SK-N-SH (cell line): ENCODE results near the gene IL17RB. TPM values are rescaled to one million over a fixed set of nuclear protein-coding genes. Genes with fewer than 3 reads are reported as not detected.

Experiments used
- CTCF ChIA-PET: fragments of 300-600, 350-600 bp; formaldehyde crosslinking; extraction: SDS; loops from one replicate; lab custom pipeline; 2021; lab: Yijun Ruan, JAX
- POLR2A ChIA-PET: fragments of 350-600 bp; sonication (Branson Sonifier 250); formaldehyde crosslinking; extraction: SDS; loops from one replicate; lab custom pipeline; 2020; ENCODE audit warnings: antibody characterized with exemption, inconsistent platforms; lab: Yijun Ruan, JAX
- DNase-seq: peaks from one replicate; pipeline ENCODE4 v3.0.0; 2012
- H2AFZ ChIP-seq: fragments of 200-600 bp; sonication (generic); 2 replicates; pipeline ENCODE4 v1.8.1; 2016; ENCODE audit warnings: antibody characterized with exemption, mild to moderate bottlenecking, low read depth
- H3F3A ChIP-seq: fragments of 200-600 bp; sonication (generic); replicated peaks from 2 replicates; pipeline ENCODE3; 2016; ENCODE audit warnings: antibody characterized with exemption, mild to moderate bottlenecking; ENCODE audit not compliant: insufficient read depth
- H3K27ac ChIP-seq, 2 experiments: fragments of 200-500 bp in 1 of 2; fragments of 200-600 bp in 1 of 2; sonication (Bioruptor generic) in 1 of 2; sonication (generic), shearing (Covaris generic) in 1 of 2; 2 replicates each; pipeline versions ENCODE4 v1.5.1 to v1.6.1; 2014 to 2016; ENCODE audit warnings: low read depth in 2 of 2, inconsistent platforms in 1 of 2, low read length in 1 of 2, mild to moderate bottlenecking in 1 of 2, mixed read lengths in 1 of 2
- H3K27me3 ChIP-seq: fragments of 200-600 bp; sonication (generic), shearing (Covaris generic); 2 replicates; pipeline ENCODE4 v1.6.1; 2016; ENCODE audit warnings: mixed run types; ENCODE audit not compliant: insufficient read depth
- H3K36me3 ChIP-seq, 2 experiments: fragments of 200-500 bp in 1 of 2; fragments of 200-600 bp in 1 of 2; sonication (Bioruptor generic) in 1 of 2; sonication (generic) in 1 of 2; replicated peaks in 1 of 2; 2 replicates each; pipeline versions ENCODE3 to v1.5.1; 2014 to 2016; ENCODE audit warnings: low read length in 1 of 2, mild to moderate bottlenecking in 1 of 2; ENCODE audit not compliant: insufficient read depth in 2 of 2, control insufficient read depth in 1 of 2
- H3K4me1 ChIP-seq, 2 experiments: fragments of 200-500 bp in 1 of 2; fragments of 200-600 bp in 1 of 2; sonication (Bioruptor generic) in 1 of 2; sonication (generic), shearing (Covaris generic) in 1 of 2; 2 replicates each; pipeline versions ENCODE4 v1.5.1 to v1.6.1; 2014 to 2016; ENCODE audit warnings: low read depth in 1 of 2, low read length in 1 of 2, mixed run types in 1 of 2; ENCODE audit not compliant: insufficient read depth in 2 of 2, control insufficient read depth in 1 of 2
- H3K4me2 ChIP-seq: fragments of 200-600 bp; sonication (generic), shearing (Covaris generic); 2 replicates; pipeline ENCODE4 v1.6.1; 2017; ENCODE audit warnings: mixed run types
- H3K4me3 ChIP-seq, 2 experiments: fragments of 200-500 bp in 1 of 2; fragments of 200-600 bp in 1 of 2; sonication (Bioruptor generic) in 1 of 2; sonication (generic), shearing (Covaris generic) in 1 of 2; 2 replicates each; pipeline versions ENCODE4 v1.5.1 to v1.8.1; 2014 to 2016; ENCODE audit warnings: low read depth in 2 of 2, inconsistent platforms in 1 of 2, low read length in 1 of 2, mild to moderate bottlenecking in 1 of 2, mixed read lengths in 1 of 2, moderate library complexity in 1 of 2
- H3K79me2 ChIP-seq: fragments of 200-600 bp; sonication (generic); 2 replicates; pipeline ENCODE4 v1.8.1; 2017; ENCODE audit warnings: mild to moderate bottlenecking; ENCODE audit not compliant: insufficient read depth
- H3K9ac ChIP-seq: fragments of 200-600 bp; sonication (generic); 2 replicates; pipeline ENCODE4 v1.6.1; 2017; ENCODE audit warnings: mixed run types
- H3K9me2 ChIP-seq: fragments of 200-600 bp; sonication (generic); 2 replicates; pipeline ENCODE4 v1.6.1; 2017; ENCODE audit warnings: mixed run types
- H3K9me3 ChIP-seq: fragments of 200-600 bp; sonication (generic); 2 replicates; pipeline ENCODE4 v1.6.1; 2017; ENCODE audit warnings: mixed run types, mild to moderate bottlenecking, moderate library complexity
- H4K20me1 ChIP-seq: fragments of 200-600 bp; sonication (generic); 2 replicates; pipeline ENCODE4 v1.6.1; 2017; ENCODE audit warnings: mild to moderate bottlenecking, mixed run types; ENCODE audit not compliant: insufficient read depth
- EP300 ChIP-seq, 2 experiments: IDR thresholded peaks; 2 replicates each; pipeline versions ENCODE4 v1.4.0 to v1.6.1; 2012; ENCODE audit warnings: borderline replicate concordance in 1 of 2, low read depth in 1 of 2, low read length in 1 of 2
- FOSL2 ChIP-seq: IDR thresholded peaks from 2 replicates; pipeline ENCODE4 v1.4.0; 2012; ENCODE audit warnings: low read depth, mild to moderate bottlenecking, moderate library complexity, borderline replicate concordance
- FOXM1 ChIP-seq: IDR thresholded peaks from 2 replicates; pipeline ENCODE4 v1.4.0; 2012; ENCODE audit warnings: low read depth, mild to moderate bottlenecking
- GATA2 ChIP-seq: sonication (generic); formaldehyde crosslinking; IDR thresholded peaks from 2 replicates; pipeline ENCODE4 v1.5.0; 2020; ENCODE audit warnings: mild to moderate bottlenecking, missing genetic modification reagents
- JUND ChIP-seq: IDR thresholded peaks from 2 replicates; pipeline ENCODE4 v1.4.0; 2012
- MXI1 ChIP-seq: IDR thresholded peaks from 2 replicates; pipeline ENCODE4 v1.6.1; 2012; ENCODE audit warnings: mild to moderate bottlenecking, low read depth, low read length, improper control_type of control experiment
- PBX3 ChIP-seq: IDR thresholded peaks from 2 replicates; pipeline ENCODE4; 2012
- REST ChIP-seq: IDR thresholded peaks from 2 replicates; pipeline ENCODE4 v1.6.1; 2012; ENCODE audit warnings: mild to moderate bottlenecking, low read depth, low read length, moderate library complexity
- RXRA ChIP-seq: IDR thresholded peaks from 2 replicates; pipeline ENCODE4 v1.4.0; 2012; ENCODE audit warnings: low read depth, mild to moderate bottlenecking, borderline replicate concordance
- SIN3A ChIP-seq: IDR thresholded peaks from 2 replicates; pipeline ENCODE4 v1.6.1; 2012; ENCODE audit warnings: low read depth, mild to moderate bottlenecking, low read length, moderate library complexity, borderline replicate concordance
- TCF12 ChIP-seq: IDR thresholded peaks from 2 replicates; pipeline ENCODE4 v1.4.0; 2012
- USF1 ChIP-seq: IDR thresholded peaks from 2 replicates; pipeline ENCODE4 v1.4.0; 2012; ENCODE audit warnings: low read depth, borderline replicate concordance
- USF2 ChIP-seq: fragments of 150-350 bp; IDR thresholded peaks from 2 replicates; pipeline ENCODE4 v1.6.1; 2017; ENCODE audit warnings: antibody characterized with exemption, low read length, low read depth, borderline replicate concordance
- ZBTB33 ChIP-seq: IDR thresholded peaks from 2 replicates; pipeline ENCODE4 v1.4.0; 2012; ENCODE audit warnings: low read depth, borderline replicate concordance
- WGBS: methylation state at CpG from one replicate; pipeline ENCODE4 v1.1.6; 2017; ENCODE audit warnings: low lambda C conversion rate; 5-methylcytosine and 5-hydroxymethylcytosine counted together
- polyA plus RNA-seq, 3 experiments: library from polyadenylated mRNA; depleted of rRNA; stranded (reverse); fragments of >200 nt; gene quantifications; 2 replicates each; pipeline ENCODE4 v1.2.3, GENCODE V29; 2012

Gene IL17RB
- polyA plus RNA-seq, 1 of the 3 experiments (the other 2 are of a cell fraction), result 0.10 TPM

DNA sequence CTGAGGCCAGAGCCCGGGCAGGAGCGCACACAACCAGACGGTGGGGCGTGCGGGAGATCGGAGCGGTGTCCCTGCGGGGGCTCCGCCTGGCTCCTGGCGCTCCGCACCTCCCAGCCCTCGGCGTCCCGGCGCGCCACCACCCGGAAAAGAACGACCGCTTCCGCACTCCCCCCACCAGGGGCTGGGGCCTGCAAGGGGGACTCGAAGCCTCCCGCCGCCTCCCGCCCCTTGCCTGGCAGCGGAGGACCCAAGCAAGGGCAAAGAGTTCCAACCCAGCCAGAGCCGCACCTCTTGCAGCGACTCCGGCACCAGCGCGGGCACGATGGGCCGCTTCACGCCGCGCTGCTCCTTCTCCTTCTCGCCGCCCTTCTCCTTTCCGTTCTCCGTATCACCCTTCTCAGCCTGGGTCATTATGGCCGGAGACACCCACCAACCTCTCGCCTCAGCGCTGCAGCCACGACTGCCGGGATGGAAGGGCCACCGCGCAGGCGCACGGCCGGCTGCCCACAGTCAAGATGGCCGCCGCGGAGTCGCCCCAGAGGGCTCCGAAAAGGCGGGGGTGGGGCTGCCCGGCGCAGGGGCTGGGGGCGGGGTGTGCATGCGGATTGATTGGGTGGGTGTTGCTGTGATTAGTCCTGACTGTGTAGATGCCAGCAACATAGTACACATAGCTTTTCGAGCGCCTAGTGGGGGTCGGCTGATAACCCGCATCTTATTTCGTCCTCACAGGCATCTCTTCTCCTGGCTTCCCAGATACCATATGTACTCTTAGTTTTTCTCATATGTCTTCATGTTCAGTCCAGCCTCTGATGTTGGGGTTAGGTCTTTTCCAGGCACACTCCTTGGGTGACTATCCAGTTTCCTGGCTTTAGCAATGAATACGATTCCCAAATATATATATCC, 35.6 kb downstream of the IL17RB start, which contains the start of gene ACTR8 (continued):
- TF ChIP-seq PBX3, result no peak
- no peak for TF ChIP-seq JUND
- TF ChIP-seq FOSL2, result no peak
- TF ChIP-seq USF2, result no peak
- no peak for TF ChIP-seq ZBTB33

- Histone ChIP-seq H4K20me1 (no peaks in the 10 kb centered on the region), H3K9me3 (no peaks in the 10 kb centered on the region), H3K4me3 (no peak overlapping the region), H3K27me3 (no peaks in the 10 kb centered on the region), H3K4me1 (peaks cover 4 to 12% of the 10 kb centered on the region in 2 experiments; a peak in 2 of 4 replicates), H3K9me2 (no peaks in the 10 kb centered on the region), H2AFZ (no peak overlapping the region), H3F3A (no peaks in the 10 kb centered on the region), H3K79me2 (peaks cover 32% of the 10 kb centered on the region), H3K4me2 (no peak overlapping the region), H3K36me3 (peaks cover 48 to 55% of the 10 kb centered on the region in 2 experiments), H3K27ac (no peak overlapping the region), H3K9ac (no peak overlapping the region)
- CTCF ChIA-PET, result no interaction called here
- no peak for DNase-seq
- POLR2A ChIA-PET, result no interaction called here
- 92% methylated on average over 4 of the region's 4 CpGs for WGBS
- TF ChIP-seq MXI1 (no peak), TCF12 (no peak), FOXM1 (no peak)
Observed at GRCh38 chr3:53883008-53883407, 36.6 kb downstream of the IL17RB start.

DNA sequence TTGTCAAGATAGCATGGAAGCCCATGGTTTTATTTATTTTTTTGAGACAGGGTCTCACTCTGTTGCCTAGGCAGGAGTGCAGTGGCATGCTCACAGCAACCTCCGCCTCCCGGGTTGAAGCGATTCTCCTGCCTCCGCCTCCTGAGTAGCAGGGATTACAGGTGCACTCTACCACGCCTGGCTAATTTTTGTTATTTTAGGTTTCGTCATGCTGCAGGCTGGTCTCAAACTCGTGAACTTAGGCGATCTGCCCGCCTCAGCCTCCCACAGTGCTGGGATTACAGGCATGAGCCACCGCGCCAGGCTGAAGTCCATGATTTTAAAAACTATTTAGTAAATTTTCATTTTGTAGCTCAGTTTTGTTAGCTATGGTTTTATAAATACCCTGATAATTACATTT, 38.3 kb downstream of the IL17RB start:
- Histone ChIP-seq H3K36me3 (peaks cover 32 to 39% of the 10 kb centered on the region in 2 experiments), H3K27me3 (no peaks in the 10 kb centered on the region), H3K4me1 (peaks cover 4 to 12% of the 10 kb centered on the region in 2 experiments; a peak in 2 of 4 replicates), H4K20me1 (no peaks in the 10 kb centered on the region), H3K9ac (no peak overlapping the region), H3K4me3 (no peak overlapping the region), H3K4me2 (no peak overlapping the region), H3K27ac (no peak overlapping the region), H3K9me3 (no peaks in the 10 kb centered on the region), H3K79me2 (peaks cover 48% of the 10 kb centered on the region), H2AFZ (no peak overlapping the region), H3K9me2 (no peaks in the 10 kb centered on the region), H3F3A (no peaks in the 10 kb centered on the region)
- CTCF ChIA-PET, result no interaction called here
- no peak for DNase-seq
- POLR2A ChIA-PET, result no interaction called here
- WGBS, result 98% methylated on average over 11 of the region's 11 CpGs
- TF ChIP-seq JUND (no peak), REST (no peak), USF1 (no peak), SIN3A (no peak), USF2 (no peak), EP300 (IDR thresholded peaks at IDR 0.05; ENCODE audit: borderline replicate concordance in 1 of 2, low read depth in 1 of 2, low read length in 1 of 2) (no peak), GATA2 (no peak), RXRA (no peak)
